H9 (cell line): ENCODE data around the gene CCDC91. TPM values are rescaled to one million over a fixed set of nuclear protein-coding genes. Genes with fewer than 3 reads are reported as not detected.

Experiments used
- DNase-seq: peaks from one replicate; pipeline ENCODE4 v3.0.0-alpha.2; 2017
- H2AFZ ChIP-seq: one replicate; pipeline ENCODE4 v1.6.1; 2013; ENCODE audit warnings: mild to moderate bottlenecking, low read length, control low read depth, moderate library complexity
- H2AK5ac ChIP-seq: 2 replicates; pipeline ENCODE4 v1.6.1; 2013; ENCODE audit warnings: low read length, control low read depth, mixed read lengths; ENCODE audit not compliant: insufficient read length
- H2BK120ac ChIP-seq: one replicate; pipeline ENCODE4 v1.6.1; 2013; ENCODE audit warnings: low read depth, mild to moderate bottlenecking, low read length, control low read depth, inconsistent platforms; ENCODE audit not compliant: poor library complexity, severe bottlenecking
- H2BK12ac ChIP-seq: 2 replicates; pipeline ENCODE4 v1.6.1; 2013; ENCODE audit warnings: low read length, control low read depth, mixed read lengths, low read depth; ENCODE audit not compliant: insufficient read length
- H2BK15ac ChIP-seq: 2 replicates; pipeline ENCODE4 v1.6.1; 2013; ENCODE audit warnings: low read depth, low read length, control low read depth
- H2BK20ac ChIP-seq: one replicate; pipeline ENCODE4 v1.6.1; 2013; ENCODE audit warnings: low read depth, mild to moderate bottlenecking, low read length, control low read depth, inconsistent platforms; ENCODE audit not compliant: poor library complexity, severe bottlenecking
- H2BK5ac ChIP-seq: 2 replicates; pipeline ENCODE4 v1.6.1; 2013; ENCODE audit warnings: low read length, control low read depth, mixed read lengths; ENCODE audit not compliant: insufficient read length
- H3K14ac ChIP-seq: 2 replicates; pipeline ENCODE4 v1.6.1; 2013; ENCODE audit warnings: low read length, control low read depth; ENCODE audit not compliant: insufficient read depth
- H3K18ac ChIP-seq: 2 replicates; pipeline ENCODE4 v1.6.1; 2013; ENCODE audit warnings: low read depth, mild to moderate bottlenecking, mixed read lengths, low read length, control low read depth; ENCODE audit not compliant: insufficient read length
- H3K23ac ChIP-seq: 2 replicates; pipeline ENCODE4 v1.6.1; 2013; ENCODE audit warnings: low read length, control low read depth, mixed read lengths, low read depth; ENCODE audit not compliant: insufficient read length
- H3K23me2 ChIP-seq: 2 replicates; pipeline ENCODE4 v1.6.1; 2013; ENCODE audit warnings: low read depth, mild to moderate bottlenecking, mixed read lengths, low read length, control low read depth; ENCODE audit not compliant: insufficient read length, poor library complexity, severe bottlenecking
- H3K27ac ChIP-seq: 2 replicates; pipeline ENCODE4 v1.5.1; 2013; ENCODE audit warnings: low read length, control low read depth, mixed read lengths, low read depth; ENCODE audit not compliant: insufficient read length
- H3K27me3 ChIP-seq: 2 replicates; pipeline ENCODE4 v1.6.1; 2013; ENCODE audit warnings: low read length, control low read depth, inconsistent platforms; ENCODE audit not compliant: insufficient read depth
- H3K4ac ChIP-seq: 2 replicates; pipeline ENCODE4 v1.6.1; 2013; ENCODE audit warnings: low read depth, mild to moderate bottlenecking, control low read depth, inconsistent platforms, low read length, moderate library complexity
- H3K4me1 ChIP-seq: 2 replicates; pipeline ENCODE4 v1.6.1; 2013; ENCODE audit warnings: low read length, control low read depth, inconsistent platforms; ENCODE audit not compliant: insufficient read depth
- H3K4me2 ChIP-seq: 2 replicates; pipeline ENCODE4 v1.6.1; 2013; ENCODE audit warnings: low read length, control low read depth, mixed read lengths; ENCODE audit not compliant: insufficient read length, insufficient read depth
- H3K56ac ChIP-seq: 2 replicates; pipeline ENCODE4 v1.6.1; 2013; ENCODE audit warnings: low read depth, mild to moderate bottlenecking, mixed read lengths, low read length, control low read depth; ENCODE audit not compliant: insufficient read length
- H3K79me1 ChIP-seq: 2 replicates; pipeline ENCODE4 v1.6.1; 2013; ENCODE audit warnings: low read depth, mild to moderate bottlenecking, moderate library complexity, low read length, control low read depth, inconsistent platforms; ENCODE audit not compliant: insufficient read depth, poor library complexity, severe bottlenecking
- H3K79me2 ChIP-seq: 2 replicates; pipeline ENCODE4 v1.6.1; 2013; ENCODE audit warnings: low read length, control low read depth, inconsistent platforms; ENCODE audit not compliant: insufficient read depth
- H3K9ac ChIP-seq: 2 replicates; pipeline ENCODE4 v1.6.1; 2013; ENCODE audit warnings: low read length, control low read depth, mixed read lengths; ENCODE audit not compliant: insufficient read length; ENCODE audit errors: extremely low read depth
- H3K9me3 ChIP-seq: one replicate; pipeline ENCODE4 v1.6.1; 2013; ENCODE audit warnings: low read depth, low read length, inconsistent platforms; ENCODE audit not compliant: control insufficient read depth
- H3T11ph ChIP-seq: one replicate; pipeline ENCODE4 v1.6.1; 2013; ENCODE audit warnings: mild to moderate bottlenecking, low read length, control low read depth, inconsistent platforms
- H4K20me1 ChIP-seq: one replicate; pipeline ENCODE4 v1.6.1; 2013; ENCODE audit not compliant: control insufficient read depth, insufficient read length, insufficient read depth
- H4K5ac ChIP-seq: 2 replicates; pipeline ENCODE4 v1.6.1; 2013; ENCODE audit warnings: low read depth, mild to moderate bottlenecking, mixed read lengths, low read length, control low read depth; ENCODE audit not compliant: insufficient read length
- H4K8ac ChIP-seq: replicated peaks from 2 replicates; pipeline ENCODE4 v1.6.1; 2013; ENCODE audit warnings: low read length, control low read depth, mixed read lengths, low read depth; ENCODE audit not compliant: insufficient read length
- H4K91ac ChIP-seq: 2 replicates; pipeline ENCODE4 v1.6.1; 2013; ENCODE audit warnings: low read depth, mild to moderate bottlenecking, moderate library complexity, mixed read lengths, low read length, control low read depth; ENCODE audit not compliant: insufficient read length
- H3K27ac Mint-ChIP-seq, 3 experiments: 2 replicates in 2 of 3; 3 replicates in 1 of 3; pipeline ENCODE4 v1.8.0; 2020 to 2021; ENCODE audit warnings: mixed read lengths in 3 of 3, mild to moderate bottlenecking in 1 of 3, moderate library complexity in 1 of 3
- H3K27me3 Mint-ChIP-seq: 2 replicates; pipeline ENCODE4 v1.8.0; 2021; ENCODE audit warnings: low read depth, mild to moderate bottlenecking, moderate library complexity, mixed read lengths
- H3K36me3 Mint-ChIP-seq, 3 experiments: 2 replicates in 2 of 3; 3 replicates in 1 of 3; pipeline ENCODE4 v1.8.0; 2020 to 2021; ENCODE audit warnings: low read depth in 3 of 3, mixed read lengths in 3 of 3; ENCODE audit not compliant: insufficient read depth in 1 of 3
- H3K4me1 Mint-ChIP-seq, 2 experiments: 2 replicates each; pipeline ENCODE4 v1.8.0; 2020; ENCODE audit warnings: mixed read lengths in 2 of 2
- H3K4me3 Mint-ChIP-seq, 2 experiments: 2 replicates in 1 of 2; 3 replicates in 1 of 2; pipeline ENCODE4 v1.8.0; 2020 to 2021; ENCODE audit warnings: mild to moderate bottlenecking in 2 of 2, mixed read lengths in 2 of 2, moderate library complexity in 1 of 2
- H3K9me3 Mint-ChIP-seq, 2 experiments: 2 replicates in 1 of 2; 3 replicates in 1 of 2; pipeline ENCODE4 v1.8.0; 2020; ENCODE audit warnings: mild to moderate bottlenecking in 2 of 2, mixed read lengths in 2 of 2, moderate library complexity in 1 of 2
- WGBS: extraction: QIAGEN DNeasy Blood & Tissue Kit; methylation state at CpG from one replicate; pipeline ENCODE4 v1.1.7; 2013; ENCODE audit warnings: missing lambda C conversion rate, low lambda C conversion rate, mixed read lengths; ENCODE audit not compliant: insufficient read length; ENCODE audit errors: extremely low coverage; 5-methylcytosine and 5-hydroxymethylcytosine counted together
- total RNA-seq: library from RNA; stranded (reverse); gene quantifications from 2 replicates; pipeline ENCODE4 v1.2.1, GENCODE V29; 2021
- TF ChIP-seq, protein P1 (sequence below): fragments of 200-600 bp; sonication (generic); conservative IDR thresholded peaks from 3 replicates; pipeline ENCODE4 v1.8.0; 2021; ENCODE audit warnings: antibody characterized with exemption, mild to moderate bottlenecking

CCDC91 gene
- total RNA-seq, 1 experiment from 2014 or later: 22.7 TPM

DNA sequence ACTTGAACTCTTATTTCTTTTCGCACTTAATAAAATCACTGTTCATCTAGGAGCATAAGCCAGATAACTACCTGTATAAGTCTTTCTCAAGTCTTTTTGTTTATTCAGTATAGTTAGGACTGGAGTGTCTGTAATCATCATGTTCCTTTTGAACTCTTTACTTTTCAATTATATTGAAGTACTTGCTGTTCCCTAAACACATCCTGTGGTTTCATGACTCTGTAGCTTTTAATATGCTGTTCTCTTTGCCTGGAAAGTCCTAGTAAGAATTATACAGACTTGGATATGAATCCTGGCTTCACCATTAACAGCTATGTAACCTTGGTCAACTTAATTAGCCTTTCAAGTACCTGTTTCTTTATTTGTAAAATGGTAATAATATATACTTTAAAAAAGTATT is 88.2 kb downstream of the CCDC91 start:
- no peak overlapping the region for H3T11ph ChIP-seq
- Mint-ChIP-seq H3K27me3 (no peaks in the 10 kb centered on the region), H3K36me3 (peaks cover 9 to 23% (median 17%) of the 10 kb centered on the region in 3 experiments), H3K27ac (no peak overlapping the region), H3K4me1 (peaks cover 0 to 3% of the 10 kb centered on the region in 2 experiments; a peak in 2 of 4 replicates), H3K9me3 (peaks cover 3 to 14% of the 10 kb centered on the region in 2 experiments; a peak in 4 of 5 replicates), H3K4me3 (no peak overlapping the region)
- no peaks in the 10 kb centered on the region for H3K9me3 ChIP-seq
- H4K91ac ChIP-seq: no peak overlapping the region
- H3K14ac ChIP-seq: no peak overlapping the region
- no peaks in the 10 kb centered on the region for H3K79me1 ChIP-seq
- WGBS: no CpG with 5 or more reads among the region's 1 CpG
- no peak for DNase-seq
- H2BK20ac ChIP-seq: no peak overlapping the region
- H2BK15ac ChIP-seq: no peak overlapping the region
- TF ChIP-seq, protein P1, sequence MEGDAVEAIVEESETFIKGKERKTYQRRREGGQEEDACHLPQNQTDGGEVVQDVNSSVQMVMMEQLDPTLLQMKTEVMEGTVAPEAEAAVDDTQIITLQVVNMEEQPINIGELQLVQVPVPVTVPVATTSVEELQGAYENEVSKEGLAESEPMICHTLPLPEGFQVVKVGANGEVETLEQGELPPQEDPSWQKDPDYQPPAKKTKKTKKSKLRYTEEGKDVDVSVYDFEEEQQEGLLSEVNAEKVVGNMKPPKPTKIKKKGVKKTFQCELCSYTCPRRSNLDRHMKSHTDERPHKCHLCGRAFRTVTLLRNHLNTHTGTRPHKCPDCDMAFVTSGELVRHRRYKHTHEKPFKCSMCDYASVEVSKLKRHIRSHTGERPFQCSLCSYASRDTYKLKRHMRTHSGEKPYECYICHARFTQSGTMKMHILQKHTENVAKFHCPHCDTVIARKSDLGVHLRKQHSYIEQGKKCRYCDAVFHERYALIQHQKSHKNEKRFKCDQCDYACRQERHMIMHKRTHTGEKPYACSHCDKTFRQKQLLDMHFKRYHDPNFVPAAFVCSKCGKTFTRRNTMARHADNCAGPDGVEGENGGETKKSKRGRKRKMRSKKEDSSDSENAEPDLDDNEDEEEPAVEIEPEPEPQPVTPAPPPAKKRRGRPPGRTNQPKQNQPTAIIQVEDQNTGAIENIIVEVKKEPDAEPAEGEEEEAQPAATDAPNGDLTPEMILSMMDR: no peak
- no peak overlapping the region for H2AK5ac ChIP-seq
- H2BK5ac ChIP-seq: no peak overlapping the region
- no peaks in the 10 kb centered on the region for H3K27me3 ChIP-seq
- no peak overlapping the region for H3K27ac ChIP-seq
- no peak overlapping the region for H3K23ac ChIP-seq
- no peak overlapping the region for H3K56ac ChIP-seq
- H3K4me2 ChIP-seq: no peak overlapping the region
- H3K23me2 ChIP-seq: no peaks in the 10 kb centered on the region
- no peak overlapping the region for H2AFZ ChIP-seq
- H3K9ac ChIP-seq: no peak overlapping the region
- no peak overlapping the region for H2BK120ac ChIP-seq
- no peak overlapping the region for H3K4ac ChIP-seq
- no peak overlapping the region for H2BK12ac ChIP-seq
- H4K8ac ChIP-seq: no peak overlapping the region
- no peaks in the 10 kb centered on the region for H3K4me1 ChIP-seq
- no peak overlapping the region for H3K18ac ChIP-seq
- H4K20me1 ChIP-seq: no peaks in the 10 kb centered on the region
- H3K79me2 ChIP-seq: no peaks in the 10 kb centered on the region
- no peak overlapping the region for H4K5ac ChIP-seq
